Mucosa of stomach (tissue), 1 donor: ENCODE measurements around the gene SEC24D.

Experiments
- H3K27me3 ChIP-seq: one replicate; pipeline ENCODE4 v1.7.0; 2013; ENCODE audit warnings: mild to moderate bottlenecking, low read length; ENCODE audit not compliant: control insufficient read depth, insufficient read depth
- H3K36me3 ChIP-seq: one replicate; pipeline ENCODE4 v1.7.0; 2013; ENCODE audit warnings: low read length; ENCODE audit not compliant: control insufficient read depth, insufficient read depth
- H3K4me1 ChIP-seq: one replicate; pipeline ENCODE4 v1.7.0; 2013; ENCODE audit warnings: mild to moderate bottlenecking, low read length; ENCODE audit not compliant: control insufficient read depth, insufficient read depth
- H3K4me3 ChIP-seq: one replicate; pipeline ENCODE4 v1.7.0; 2013; ENCODE audit warnings: low read length
- H3K9ac ChIP-seq: one replicate; pipeline ENCODE4 v1.7.0; 2013; ENCODE audit warnings: mild to moderate bottlenecking, low read length, moderate library complexity
- H3K9me3 ChIP-seq: one replicate; pipeline ENCODE4 v1.7.0; 2013; ENCODE audit warnings: mild to moderate bottlenecking, low read length, moderate library complexity; ENCODE audit not compliant: control insufficient read depth
- donor health status: Pancreatic carcinoma.

SEC24D gene

DNA sequence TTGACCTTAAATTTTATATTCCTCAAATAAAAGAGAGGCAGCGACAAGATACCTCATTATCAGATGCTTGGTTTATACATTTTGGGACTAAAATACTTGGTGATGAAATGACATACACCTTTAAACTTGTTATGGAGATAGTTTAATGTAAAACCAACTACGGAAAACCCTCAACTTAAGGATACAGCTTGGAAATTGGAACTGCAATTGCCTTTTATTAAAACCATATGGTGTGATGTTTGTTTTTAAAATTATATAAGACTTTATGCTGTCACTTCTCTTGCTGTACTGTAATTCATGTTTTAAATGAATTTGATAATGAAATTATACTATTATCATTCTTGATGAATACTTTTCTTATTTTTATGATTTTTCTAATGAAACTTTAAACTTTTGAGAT is 124.9 kb downstream of the SEC24D start:
- H3K36me3 ChIP-seq = no peaks in the 10 kb centered on the region
- H3K27me3 ChIP-seq = no peaks in the 10 kb centered on the region
- no peaks in the 10 kb centered on the region for H3K9me3 ChIP-seq
- no peaks in the 10 kb centered on the region for H3K4me1 ChIP-seq
- no peak overlapping the region for H3K9ac ChIP-seq
- H3K4me3 ChIP-seq = no peak overlapping the region

DNA sequence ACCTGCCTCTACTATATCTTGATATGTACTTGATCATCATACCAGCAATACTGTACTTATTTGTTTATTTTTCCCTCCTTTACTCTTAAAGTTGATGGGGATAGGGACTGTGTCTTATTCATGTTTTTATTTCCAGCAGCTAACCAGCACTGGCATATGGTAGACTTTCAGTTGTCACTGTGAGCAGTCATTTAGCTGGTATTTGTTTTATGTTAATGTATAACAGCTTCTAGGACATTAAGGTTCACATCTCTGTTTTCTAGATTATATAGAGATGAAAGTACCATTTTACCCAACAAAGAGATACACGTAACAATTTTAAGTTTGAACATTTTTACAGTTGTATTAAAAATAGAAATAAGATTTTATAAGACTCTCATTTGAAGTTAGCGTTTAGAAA is 132.8 kb downstream of the SEC24D start:
- Histone ChIP-seq H3K4me3 (no peak overlapping the region), H3K9ac (no peak overlapping the region), H3K27me3 (no peaks in the 10 kb centered on the region), H3K36me3 (no peaks in the 10 kb centered on the region), H3K9me3 (no peaks in the 10 kb centered on the region), H3K4me1 (no peaks in the 10 kb centered on the region)

DNA sequence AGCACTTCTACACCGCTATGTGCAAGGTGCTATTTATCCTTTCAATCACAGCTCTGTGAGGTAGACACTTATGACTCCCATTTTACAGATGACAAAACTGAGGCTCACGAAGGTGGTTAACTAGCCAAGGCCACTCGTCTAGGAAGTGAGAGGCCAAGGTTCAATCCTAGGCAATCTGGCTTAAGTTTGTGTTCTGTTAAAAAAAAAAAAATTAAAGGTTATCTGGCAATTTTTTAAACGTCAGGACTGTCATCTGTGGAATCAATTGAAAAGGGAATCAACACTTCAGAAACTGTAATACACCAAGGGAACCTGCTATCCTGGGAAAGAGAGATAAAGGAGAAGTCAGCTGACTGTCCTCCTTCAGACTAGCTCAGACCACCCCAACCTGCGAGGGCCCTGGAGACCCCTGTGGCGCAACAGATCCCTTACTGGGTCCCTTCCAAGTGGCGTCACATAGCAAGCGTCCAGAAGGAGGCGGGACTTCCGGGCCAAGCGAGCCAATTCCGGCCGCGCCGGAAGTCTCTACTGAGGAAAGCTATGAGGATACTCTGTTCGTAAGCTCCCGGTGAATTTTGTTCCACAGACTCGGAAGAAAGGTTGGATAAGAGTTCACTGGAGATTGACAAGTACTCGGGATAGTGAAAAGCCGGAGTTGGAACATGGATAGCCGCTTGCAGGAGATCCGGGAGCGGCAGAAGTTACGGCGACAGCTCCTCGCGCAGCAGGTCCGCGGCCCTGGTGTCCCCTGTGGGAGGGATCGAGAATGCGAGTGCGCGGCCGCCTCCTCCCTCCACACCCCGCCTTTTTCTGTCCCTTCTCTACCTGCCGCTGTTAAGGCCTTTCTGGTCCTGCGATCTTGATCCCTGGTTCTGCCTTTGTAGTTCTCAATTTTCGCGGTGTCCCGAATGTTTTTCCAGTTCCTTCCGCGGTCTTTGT is 150.8 kb downstream of the SEC24D start, which contains the start of gene METTL14:
METTL14 (plus strand) TSS at position 520 of the 939 bp plus-strand sequence; CDS start at position 663, 143 bp downstream.
- Histone ChIP-seq H3K4me1 (no peaks in the 10 kb centered on the region), H3K36me3 (no peaks in the 10 kb centered on the region), H3K27me3 (no peaks in the 10 kb centered on the region), H3K4me3 (peak within 1 kb of the TSS; percentile 49), H3K9me3 (no peaks in the 10 kb centered on the region), H3K9ac (peak within 1 kb of the TSS; percentile 77)

DNA sequence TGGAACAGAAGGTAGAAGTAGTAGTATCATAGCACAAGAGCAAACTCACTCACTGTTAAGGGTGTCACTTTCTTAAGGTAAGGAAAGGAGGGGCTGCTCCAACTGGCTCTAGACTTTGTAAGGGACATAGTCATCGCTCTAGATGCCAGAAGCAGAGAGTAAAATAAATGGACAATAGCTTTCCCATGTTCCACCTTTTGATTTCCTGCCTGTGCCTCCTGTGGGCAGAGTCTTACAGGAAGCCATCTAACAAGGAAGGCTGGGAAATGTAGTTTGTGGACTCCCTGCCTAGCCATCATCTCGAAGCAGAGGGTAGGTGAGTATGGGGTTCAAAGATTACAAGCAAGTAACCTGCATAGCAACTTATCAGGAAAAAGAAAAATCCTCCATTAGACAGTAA is 152.4 kb downstream of the SEC24D start:
- Histone ChIP-seq H3K4me3 (no peak overlapping the region), H3K36me3 (no peaks in the 10 kb centered on the region), H3K4me1 (no peaks in the 10 kb centered on the region), H3K9me3 (no peaks in the 10 kb centered on the region), H3K27me3 (no peaks in the 10 kb centered on the region), H3K9ac (no peak overlapping the region)

DNA sequence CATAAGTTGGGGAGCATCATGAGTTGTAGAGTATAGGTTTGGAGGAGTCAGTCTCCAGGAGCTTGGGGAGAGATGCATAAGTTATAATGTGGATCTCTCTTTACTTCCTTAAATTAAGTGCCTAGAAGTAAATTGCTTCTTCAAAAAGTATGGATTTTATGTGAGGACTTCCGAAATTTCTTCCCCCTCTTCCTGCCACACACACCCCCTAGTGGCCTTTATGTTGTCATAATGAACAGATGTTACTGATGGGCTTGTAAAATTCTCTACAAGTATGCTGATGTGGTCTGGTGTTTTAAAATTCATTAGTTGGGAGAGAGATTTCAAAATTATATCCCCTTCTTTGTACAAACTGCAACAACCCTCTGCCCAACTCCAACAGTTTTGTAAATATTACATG is 153.0 kb downstream of the SEC24D start:
- H3K9ac ChIP-seq = no peak overlapping the region
- H3K36me3 ChIP-seq = no peaks in the 10 kb centered on the region
- no peaks in the 10 kb centered on the region for H3K27me3 ChIP-seq
- no peak overlapping the region for H3K4me3 ChIP-seq
- no peaks in the 10 kb centered on the region for H3K4me1 ChIP-seq
- H3K9me3 ChIP-seq = no peaks in the 10 kb centered on the region

DNA sequence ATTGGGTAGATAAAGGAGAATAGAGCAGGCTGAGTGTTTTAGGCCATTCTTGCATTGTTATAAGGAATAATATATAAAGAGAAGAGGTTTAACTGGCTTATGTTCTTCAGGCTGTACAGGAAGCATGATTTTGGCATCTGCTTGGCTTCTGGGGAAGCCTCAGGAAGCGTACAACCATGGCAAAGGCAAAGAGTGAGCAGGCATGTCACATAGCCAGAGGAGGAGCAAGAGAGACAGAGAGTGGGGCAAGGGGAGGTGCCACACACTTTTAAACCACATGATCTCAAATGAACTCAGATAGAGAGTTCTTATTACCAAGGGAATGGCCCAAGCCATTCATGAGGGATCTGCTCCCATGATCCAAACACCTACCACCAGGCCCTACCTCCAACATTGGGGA is 155.1 kb downstream of the SEC24D start:
- H3K27me3 ChIP-seq = no peaks in the 10 kb centered on the region
- H3K36me3 ChIP-seq = no peaks in the 10 kb centered on the region
- H3K9ac ChIP-seq = no peak overlapping the region
- H3K9me3 ChIP-seq = no peaks in the 10 kb centered on the region
- no peak overlapping the region for H3K4me3 ChIP-seq
- no peaks in the 10 kb centered on the region for H3K4me1 ChIP-seq

DNA sequence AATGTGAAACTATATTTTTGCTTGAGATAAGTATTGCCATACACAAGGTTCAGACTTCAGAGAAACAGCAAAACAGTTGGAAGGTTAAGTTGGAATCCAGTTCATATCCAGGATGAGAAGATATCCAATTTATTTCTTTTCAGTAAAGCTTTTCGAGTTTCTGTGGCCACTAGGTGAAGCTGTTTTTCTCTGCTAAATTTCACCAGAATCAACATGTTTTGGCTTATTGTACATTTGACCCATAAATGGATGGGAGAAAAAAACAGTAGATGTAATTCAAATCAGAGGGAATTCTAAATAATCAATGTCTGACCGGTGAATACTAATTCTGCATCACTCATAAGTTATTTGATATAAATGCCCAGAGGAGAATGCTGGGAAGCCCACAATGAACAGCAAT is 159.8 kb downstream of the SEC24D start:
- Histone ChIP-seq H3K36me3 (no peaks in the 10 kb centered on the region), H3K4me1 (no peaks in the 10 kb centered on the region), H3K9me3 (no peaks in the 10 kb centered on the region), H3K9ac (no peak overlapping the region), H3K27me3 (no peaks in the 10 kb centered on the region), H3K4me3 (no peak overlapping the region)
